A549 (cell line): Measurements from ENCODE around the gene PLCH1. TPM values are rescaled to one million over a fixed set of nuclear protein-coding genes. Genes with fewer than 3 reads are reported as not detected.

Experiments
- ATAC-seq, 2 experiments: fragments of 200-7000 bp in 1 of 2; fragments of >200 bp in 1 of 2; cut with Nextera tagmentation in 1 of 2; cut with Tn5 transposase in 1 of 2; 3 replicates each; pipeline versions ENCODE4 v1.8.0 to v1.9.1; 2018 to 2020; ENCODE audit warnings: mild to moderate bottlenecking in 1 of 2, moderate library complexity in 1 of 2
- CTCF ChIA-PET: fragments of 300-600 bp; sonication (Branson Sonifier 250); formaldehyde crosslinking; extraction: SDS; loops from one replicate; lab custom pipeline; 2021; ENCODE audit warnings: antibody characterized with exemption, inconsistent platforms; lab: Yijun Ruan, JAX
- POLR2A ChIA-PET: fragments of 350-600 bp; formaldehyde crosslinking; extraction: SDS; loops from one replicate; lab custom pipeline; 2021; ENCODE audit warnings: antibody characterized with exemption, inconsistent platforms; lab: Yijun Ruan, JAX
- DNase-seq, 2 experiments: peaks; one replicate each; pipeline versions ENCODE4 v3.0.0 to v3.0.0-alpha.2; 2011 to 2016; ENCODE audit warnings: low read depth in 1 of 2, low spot score in 1 of 2
- FAIRE-seq: peaks from 2 replicates; lab custom pipeline; 2011; peaks lifted over from hg19 to GRCh38; lab: Jason Lieb, UNC
- H3K27ac ChIP-seq, 2 experiments: fragments of >200 bp; sonication (Bioruptor Twin); formaldehyde crosslinking; 3 replicates each; pipeline ENCODE4 v1.5.1; 2016 to 2017
- H3K4me1 ChIP-seq: fragments of >200 bp; sonication (Bioruptor Twin); formaldehyde crosslinking; 3 replicates; pipeline ENCODE4 v1.6.1; 2016
- H3K4me2 ChIP-seq: fragments of >200 bp; sonication (Bioruptor Twin); formaldehyde crosslinking; 3 replicates; pipeline ENCODE4 v1.6.1; 2016
- H3K4me3 ChIP-seq: fragments of >200 bp; sonication (Bioruptor Twin); formaldehyde crosslinking; 3 replicates; pipeline ENCODE4 v1.5.1; 2016
- H3K9me3 ChIP-seq: fragments of >200 bp; sonication (Bioruptor Twin); formaldehyde crosslinking; 3 replicates; pipeline ENCODE4 v1.6.1; 2016
- CBX8 ChIP-seq: fragments of 200-600 bp; sonication (generic); IDR thresholded peaks from 2 replicates; pipeline ENCODE4 v1.6.1; 2016
- CHD2 ChIP-seq: fragments of 150-350 bp; IDR thresholded peaks from 2 replicates; pipeline ENCODE4 v1.6.1; 2014; ENCODE audit warnings: low read length; ENCODE audit not compliant: partially characterized antibody
- EHMT2 ChIP-seq: fragments of 200-600 bp; sonication (generic); IDR thresholded peaks from 2 replicates; pipeline ENCODE4 v1.6.1; 2016; ENCODE audit warnings: antibody characterized with exemption, low read depth, mild to moderate bottlenecking, moderate library complexity
- EP300 ChIP-seq, 2 experiments: fragments of >200 bp; sonication (Bioruptor Twin); formaldehyde crosslinking; IDR thresholded peaks; 2 replicates in 1 of 2; 3 replicates in 1 of 2; pipeline ENCODE4 v1.6.1; 2016 to 2017
- ESRRA ChIP-seq: fragments of 150-350 bp; IDR thresholded peaks from 2 replicates; pipeline ENCODE4 v1.6.1; 2014; ENCODE audit warnings: mild to moderate bottlenecking, low read length, borderline replicate concordance
- GATA3 ChIP-seq: IDR thresholded peaks from 2 replicates; pipeline ENCODE4 v1.6.1; 2012; ENCODE audit warnings: borderline replicate concordance
- HEYL ChIP-seq: fragments of 250-450 bp; sonication (Bioruptor Pico); IDR thresholded peaks from 2 replicates; pipeline ENCODE4 v1.8.0; 2021; ENCODE audit warnings: mild to moderate bottlenecking, moderate library complexity
- MAZ ChIP-seq: fragments of 150-350 bp; IDR thresholded peaks from 2 replicates; pipeline ENCODE4 v1.6.1; 2014; ENCODE audit warnings: antibody characterized with exemption, low read depth, low read length, borderline replicate concordance
- NFE2L2 ChIP-seq: fragments of 150-350 bp; conservative IDR thresholded peaks from 2 replicates; pipeline ENCODE4 v1.6.1; 2014; ENCODE audit warnings: low read length
- NR3C1 ChIP-seq: fragments of >200 bp; sonication (Bioruptor Twin); formaldehyde crosslinking; IDR thresholded peaks from 3 replicates; pipeline ENCODE4 v1.6.1; 2017
- PHF8 ChIP-seq: fragments of 200-600 bp; sonication (generic); IDR thresholded peaks from 2 replicates; pipeline ENCODE4 v1.6.1; 2016; ENCODE audit warnings: low read depth, mild to moderate bottlenecking, antibody characterized with exemption, moderate library complexity, borderline replicate concordance
- POLR2A ChIP-seq: IDR thresholded peaks from 2 replicates; pipeline ENCODE4 v1.6.1; 2012; ENCODE audit warnings: mild to moderate bottlenecking, low read length
- POLR2AphosphoS2 ChIP-seq: conservative IDR thresholded peaks from 2 replicates; pipeline ENCODE4 v1.6.1; 2012; ENCODE audit warnings: low read length, improper control_type of control experiment, inconsistent platforms
- RAD21 ChIP-seq, 2 experiments: fragments of >200 bp in 1 of 2; sonication (Bioruptor Twin) in 1 of 2; formaldehyde crosslinking in 1 of 2; IDR thresholded peaks in 1 of 2; conservative IDR thresholded peaks in 1 of 2; 2 replicates in 1 of 2; 3 replicates in 1 of 2; pipeline ENCODE4 v1.6.1; 2012 to 2018; ENCODE audit warnings: inconsistent platforms in 1 of 2
- RARB ChIP-seq: fragments of 250-450 bp; sonication (Bioruptor Pico); IDR thresholded peaks from 2 replicates; pipeline ENCODE4 v1.8.0; 2021; ENCODE audit warnings: mild to moderate bottlenecking, moderate library complexity
- REST ChIP-seq: fragments of 200-600 bp; sonication (generic); IDR thresholded peaks from 2 replicates; pipeline ENCODE4 v1.6.1; 2016; ENCODE audit warnings: antibody characterized with exemption, mild to moderate bottlenecking, moderate library complexity
- RNF2 ChIP-seq: fragments of 200-600 bp; sonication (generic); IDR thresholded peaks from 2 replicates; pipeline ENCODE4 v1.6.1; 2016; ENCODE audit warnings: low read depth, mild to moderate bottlenecking, antibody characterized with exemption, moderate library complexity, borderline replicate concordance
- TFCP2L1 ChIP-seq: fragments of 250-450 bp; sonication (Bioruptor Pico); IDR thresholded peaks from 2 replicates; pipeline ENCODE4 v1.5.0; 2021; ENCODE audit warnings: mild to moderate bottlenecking
- ZC3H11A ChIP-seq: fragments of 450-650 bp; IDR thresholded peaks from 2 replicates; pipeline ENCODE4 v1.6.1; 2014; ENCODE audit warnings: antibody characterized with exemption, mild to moderate bottlenecking
- ZFP36 ChIP-seq: fragments of 450-650 bp; IDR thresholded peaks from 2 replicates; pipeline ENCODE4 v1.6.1; 2014; ENCODE audit warnings: borderline replicate concordance; ENCODE audit not compliant: partially characterized antibody
- WGBS: methylation state at CpG from one replicate; pipeline ENCODE4 v1.1.6; 2017; ENCODE audit errors: missing lambda C conversion rate; 5-methylcytosine and 5-hydroxymethylcytosine counted together
- polyA plus RNA-seq, 4 experiments: library from polyadenylated mRNA; depleted of rRNA in 3 of 4; stranded (reverse); fragments of >200 nt; fragmentation: RNase III in 1 of 4; extraction: RNeasy Plus Mini Kit Qiagen cat#74134 plus additional on column Dnase treatment in 1 of 4; gene quantifications; 2 replicates in 3 of 4; 3 replicates in 1 of 4; pipeline ENCODE4 v1.2.3, GENCODE V29; 2011 to 2017
- TF ChIP-seq, protein P1 (sequence below): fragments of 250-450 bp; sonication (Bioruptor Pico); IDR thresholded peaks from 2 replicates; pipeline ENCODE4 v1.5.0; 2020; ENCODE audit warnings: low read depth, mild to moderate bottlenecking, moderate library complexity
- TF ChIP-seq, protein P2 (sequence below): IDR thresholded peaks from 2 replicates; pipeline ENCODE4 v1.6.1; 2012; ENCODE audit warnings: low read depth, borderline replicate concordance
- TF ChIP-seq, protein P3 (sequence below): fragments of >200 bp; sonication (Bioruptor Twin); formaldehyde crosslinking; IDR thresholded peaks from 3 replicates; pipeline ENCODE4 v1.6.1; 2016
- TF ChIP-seq, protein P4 (sequence below): fragments of 250-450 bp; sonication (Bioruptor Pico); IDR thresholded peaks from 2 replicates; pipeline ENCODE4 v1.5.0; 2021; ENCODE audit warnings: mild to moderate bottlenecking, moderate library complexity, borderline replicate concordance
- TF ChIP-seq, protein P5 (sequence below): fragments of 150-350 bp; IDR thresholded peaks from 2 replicates; pipeline ENCODE4 v1.6.1; 2014; ENCODE audit warnings: low read depth, mild to moderate bottlenecking, low read length
- TF ChIP-seq, protein P6 (sequence below): fragments of >200 bp; sonication (Bioruptor Twin); formaldehyde crosslinking; IDR thresholded peaks from 3 replicates; pipeline ENCODE4 v1.5.1; 2016
- TF ChIP-seq, protein P7 (sequence below): fragments of >200 bp; sonication (Bioruptor Twin); formaldehyde crosslinking; IDR thresholded peaks from 2 replicates; pipeline ENCODE4 v1.6.1; 2016

Gene PLCH1
- polyA plus RNA-seq, 2 of the 4 experiments (the other 2 are of a cell fraction) = 2.1 to 11.1 TPM

DNA sequence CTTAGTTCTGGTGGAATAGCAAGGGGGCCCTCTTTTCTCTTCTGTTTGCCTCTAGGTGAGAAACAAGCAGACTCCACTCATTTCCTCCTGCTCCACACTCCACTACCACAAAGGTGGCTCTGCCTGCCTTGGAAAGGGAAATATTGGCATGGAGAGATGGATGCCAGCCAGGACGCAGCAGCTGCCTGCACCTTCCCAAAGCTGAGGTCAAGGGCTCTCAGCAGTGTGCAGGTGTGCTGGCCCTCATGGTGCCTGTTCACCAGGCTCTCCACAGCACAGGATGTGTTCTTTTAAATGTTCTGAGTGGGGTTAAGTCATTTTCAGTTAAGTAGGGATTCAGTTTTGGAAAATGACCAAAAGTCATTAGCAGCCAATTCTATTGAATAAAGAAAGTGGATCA is 240.2 kb downstream of the PLCH1 start:
- CTCF ChIA-PET = no interaction called here
- WGBS = 89% methylated on average over 1 of the region's 1 CpG
- no peak for ATAC-seq
- TF ChIP-seq RARB (CRISPR knock-in tag) = no peak
- TF ChIP-seq TFCP2L1 (CRISPR knock-in tag) = no peak
- TF ChIP-seq, protein P1, sequence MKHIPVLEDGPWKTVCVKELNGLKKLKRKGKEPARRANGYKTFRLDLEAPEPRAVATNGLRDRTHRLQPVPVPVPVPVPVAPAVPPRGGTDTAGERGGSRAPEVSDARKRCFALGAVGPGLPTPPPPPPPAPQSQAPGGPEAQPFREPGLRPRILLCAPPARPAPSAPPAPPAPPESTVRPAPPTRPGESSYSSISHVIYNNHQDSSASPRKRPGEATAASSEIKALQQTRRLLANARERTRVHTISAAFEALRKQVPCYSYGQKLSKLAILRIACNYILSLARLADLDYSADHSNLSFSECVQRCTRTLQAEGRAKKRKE = no peak
- no peak for TF ChIP-seq GATA3
- TF ChIP-seq CHD2 = no peak
- no peak for TF ChIP-seq RAD21 (conservative IDR thresholded peaks at IDR 0.05 in 1 of 2, IDR thresholded peaks at IDR 0.05 in 1 of 2)
- no peak for TF ChIP-seq EP300 (IDR thresholded peaks at IDR 0.05)
- no peak for TF ChIP-seq PHF8
- no peak for TF ChIP-seq HEYL
- no peak for TF ChIP-seq NFE2L2
- TF ChIP-seq, protein P2, sequence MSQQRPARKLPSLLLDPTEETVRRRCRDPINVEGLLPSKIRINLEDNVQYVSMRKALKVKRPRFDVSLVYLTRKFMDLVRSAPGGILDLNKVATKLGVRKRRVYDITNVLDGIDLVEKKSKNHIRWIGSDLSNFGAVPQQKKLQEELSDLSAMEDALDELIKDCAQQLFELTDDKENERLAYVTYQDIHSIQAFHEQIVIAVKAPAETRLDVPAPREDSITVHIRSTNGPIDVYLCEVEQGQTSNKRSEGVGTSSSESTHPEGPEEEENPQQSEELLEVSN = no peak
- TF ChIP-seq, protein P3, sequence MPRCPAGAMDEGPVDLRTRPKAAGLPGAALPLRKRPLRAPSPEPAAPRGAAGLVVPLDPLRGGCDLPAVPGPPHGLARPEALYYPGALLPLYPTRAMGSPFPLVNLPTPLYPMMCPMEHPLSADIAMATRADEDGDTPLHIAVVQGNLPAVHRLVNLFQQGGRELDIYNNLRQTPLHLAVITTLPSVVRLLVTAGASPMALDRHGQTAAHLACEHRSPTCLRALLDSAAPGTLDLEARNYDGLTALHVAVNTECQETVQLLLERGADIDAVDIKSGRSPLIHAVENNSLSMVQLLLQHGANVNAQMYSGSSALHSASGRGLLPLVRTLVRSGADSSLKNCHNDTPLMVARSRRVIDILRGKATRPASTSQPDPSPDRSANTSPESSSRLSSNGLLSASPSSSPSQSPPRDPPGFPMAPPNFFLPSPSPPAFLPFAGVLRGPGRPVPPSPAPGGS = no peak
- no peak for TF ChIP-seq NR3C1
- TF ChIP-seq, protein P4, sequence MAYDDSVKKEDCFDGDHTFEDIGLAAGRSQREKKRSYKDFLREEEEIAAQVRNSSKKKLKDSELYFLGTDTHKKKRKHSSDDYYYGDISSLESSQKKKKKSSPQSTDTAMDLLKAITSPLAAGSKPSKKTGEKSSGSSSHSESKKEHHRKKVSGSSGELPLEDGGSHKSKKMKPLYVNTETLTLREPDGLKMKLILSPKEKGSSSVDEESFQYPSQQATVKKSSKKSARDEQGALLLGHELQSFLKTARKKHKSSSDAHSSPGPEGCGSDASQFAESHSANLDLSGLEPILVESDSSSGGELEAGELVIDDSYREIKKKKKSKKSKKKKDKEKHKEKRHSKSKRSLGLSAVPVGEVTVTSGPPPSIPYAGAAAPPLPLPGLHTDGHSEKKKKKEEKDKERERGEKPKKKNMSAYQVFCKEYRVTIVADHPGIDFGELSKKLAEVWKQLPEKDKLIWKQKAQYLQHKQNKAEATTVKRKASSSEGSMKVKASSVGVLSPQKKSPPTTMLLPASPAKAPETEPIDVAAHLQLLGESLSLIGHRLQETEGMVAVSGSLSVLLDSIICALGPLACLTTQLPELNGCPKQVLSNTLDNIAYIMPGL (CRISPR knock-in tag) = no peak
- TF ChIP-seq POLR2AphosphoS2 = no peak
- no peak for TF ChIP-seq RNF2
- FAIRE-seq = no peak
- Histone ChIP-seq H3K4me2 (no peak overlapping the region), H3K9me3 (no peaks in the 10 kb centered on the region), H3K27ac (no peak overlapping the region), H3K4me3 (no peak overlapping the region), H3K4me1 (no peaks in the 10 kb centered on the region)
- POLR2A ChIA-PET = no interaction called here
- DNase-seq = no peak

- Histone ChIP-seq H3K9me3 (no peaks in the 10 kb centered on the region), H3K4me1 (peaks cover 8% of the 10 kb centered on the region), H3K4me3 (no peak overlapping the region), H3K4me2 (no peak overlapping the region), H3K27ac (no peak overlapping the region)
- ATAC-seq (no peak), FAIRE-seq (no peak), DNase-seq (no peak)
- ChIA-PET CTCF (no interaction called here), POLR2A (no interaction called here)
- 89% methylated on average over 5 of the region's 5 CpGs for WGBS
- TF ChIP-seq CBX8 (no peak), ESRRA (no peak), POLR2A (no peak), MAZ (no peak), ZC3H11A (no peak), NFE2L2 (no peak), ZFP36 (no peak), EHMT2 (no peak), REST (no peak)
- TF ChIP-seq, protein P5, sequence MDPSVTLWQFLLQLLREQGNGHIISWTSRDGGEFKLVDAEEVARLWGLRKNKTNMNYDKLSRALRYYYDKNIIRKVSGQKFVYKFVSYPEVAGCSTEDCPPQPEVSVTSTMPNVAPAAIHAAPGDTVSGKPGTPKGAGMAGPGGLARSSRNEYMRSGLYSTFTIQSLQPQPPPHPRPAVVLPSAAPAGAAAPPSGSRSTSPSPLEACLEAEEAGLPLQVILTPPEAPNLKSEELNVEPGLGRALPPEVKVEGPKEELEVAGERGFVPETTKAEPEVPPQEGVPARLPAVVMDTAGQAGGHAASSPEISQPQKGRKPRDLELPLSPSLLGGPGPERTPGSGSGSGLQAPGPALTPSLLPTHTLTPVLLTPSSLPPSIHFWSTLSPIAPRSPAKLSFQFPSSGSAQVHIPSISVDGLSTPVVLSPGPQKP = no peak
- TF ChIP-seq, protein P6, sequence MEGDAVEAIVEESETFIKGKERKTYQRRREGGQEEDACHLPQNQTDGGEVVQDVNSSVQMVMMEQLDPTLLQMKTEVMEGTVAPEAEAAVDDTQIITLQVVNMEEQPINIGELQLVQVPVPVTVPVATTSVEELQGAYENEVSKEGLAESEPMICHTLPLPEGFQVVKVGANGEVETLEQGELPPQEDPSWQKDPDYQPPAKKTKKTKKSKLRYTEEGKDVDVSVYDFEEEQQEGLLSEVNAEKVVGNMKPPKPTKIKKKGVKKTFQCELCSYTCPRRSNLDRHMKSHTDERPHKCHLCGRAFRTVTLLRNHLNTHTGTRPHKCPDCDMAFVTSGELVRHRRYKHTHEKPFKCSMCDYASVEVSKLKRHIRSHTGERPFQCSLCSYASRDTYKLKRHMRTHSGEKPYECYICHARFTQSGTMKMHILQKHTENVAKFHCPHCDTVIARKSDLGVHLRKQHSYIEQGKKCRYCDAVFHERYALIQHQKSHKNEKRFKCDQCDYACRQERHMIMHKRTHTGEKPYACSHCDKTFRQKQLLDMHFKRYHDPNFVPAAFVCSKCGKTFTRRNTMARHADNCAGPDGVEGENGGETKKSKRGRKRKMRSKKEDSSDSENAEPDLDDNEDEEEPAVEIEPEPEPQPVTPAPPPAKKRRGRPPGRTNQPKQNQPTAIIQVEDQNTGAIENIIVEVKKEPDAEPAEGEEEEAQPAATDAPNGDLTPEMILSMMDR = no peak
- TF ChIP-seq, protein P7, sequence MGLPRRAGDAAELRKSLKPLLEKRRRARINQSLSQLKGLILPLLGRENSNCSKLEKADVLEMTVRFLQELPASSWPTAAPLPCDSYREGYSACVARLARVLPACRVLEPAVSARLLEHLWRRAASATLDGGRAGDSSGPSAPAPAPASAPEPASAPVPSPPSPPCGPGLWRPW = no peak
Observed at GRCh38 chr3:155502630-155503029, 242.2 kb downstream of the PLCH1 start.
